ENCODE data around the gene THRB.

Gene THRB

DNA sequence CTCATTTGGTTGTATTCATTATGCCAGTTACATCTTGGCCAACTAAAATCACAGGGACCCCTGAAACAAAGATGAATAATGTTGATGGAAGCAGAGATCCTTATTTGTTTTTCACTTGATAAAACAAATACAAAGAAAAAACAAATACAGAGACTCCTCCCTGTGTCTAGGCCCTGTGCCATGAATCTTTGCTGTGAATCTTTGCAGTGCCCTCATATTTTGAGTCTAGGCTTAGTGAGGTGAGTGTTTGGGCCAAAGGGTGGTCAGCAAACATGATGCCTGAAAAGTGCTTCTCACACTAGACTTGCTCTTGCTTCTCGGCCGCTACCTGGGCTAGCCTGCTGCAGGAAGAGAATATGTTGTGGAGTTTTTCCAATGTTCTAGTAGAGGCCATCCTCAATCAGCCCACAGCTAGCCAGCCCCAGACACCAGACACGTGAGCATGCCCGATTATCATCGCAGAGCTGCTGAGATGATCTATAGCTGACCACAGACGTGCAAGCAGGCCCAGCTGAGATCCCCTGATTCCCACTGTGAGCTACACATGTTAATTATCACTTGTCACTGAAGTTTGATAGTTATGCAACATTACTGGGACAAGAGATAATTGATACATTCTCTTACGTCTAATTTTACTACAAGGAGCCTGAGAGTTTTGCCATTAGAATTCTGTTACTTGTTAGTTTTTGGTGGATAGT, 191.4 kb downstream of the THRB start:
- DNase-seq (ENCODE audit: low read depth): no peak
- no peak overlapping the region for H3K4me3 ChIP-seq (ENCODE audit: low read length)
- TF ChIP-seq, protein P1, sequence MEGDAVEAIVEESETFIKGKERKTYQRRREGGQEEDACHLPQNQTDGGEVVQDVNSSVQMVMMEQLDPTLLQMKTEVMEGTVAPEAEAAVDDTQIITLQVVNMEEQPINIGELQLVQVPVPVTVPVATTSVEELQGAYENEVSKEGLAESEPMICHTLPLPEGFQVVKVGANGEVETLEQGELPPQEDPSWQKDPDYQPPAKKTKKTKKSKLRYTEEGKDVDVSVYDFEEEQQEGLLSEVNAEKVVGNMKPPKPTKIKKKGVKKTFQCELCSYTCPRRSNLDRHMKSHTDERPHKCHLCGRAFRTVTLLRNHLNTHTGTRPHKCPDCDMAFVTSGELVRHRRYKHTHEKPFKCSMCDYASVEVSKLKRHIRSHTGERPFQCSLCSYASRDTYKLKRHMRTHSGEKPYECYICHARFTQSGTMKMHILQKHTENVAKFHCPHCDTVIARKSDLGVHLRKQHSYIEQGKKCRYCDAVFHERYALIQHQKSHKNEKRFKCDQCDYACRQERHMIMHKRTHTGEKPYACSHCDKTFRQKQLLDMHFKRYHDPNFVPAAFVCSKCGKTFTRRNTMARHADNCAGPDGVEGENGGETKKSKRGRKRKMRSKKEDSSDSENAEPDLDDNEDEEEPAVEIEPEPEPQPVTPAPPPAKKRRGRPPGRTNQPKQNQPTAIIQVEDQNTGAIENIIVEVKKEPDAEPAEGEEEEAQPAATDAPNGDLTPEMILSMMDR (IDR thresholded peaks at IDR 0.05; ENCODE audit: insufficient read depth, low read depth, low read length, missing control alignments): no peak

GRCh38 chr3:24302396-24302795, 192.3 kb downstream of the THRB start:
- DNase-seq (ENCODE audit: low read depth): no peak
- TF ChIP-seq, protein P1 (IDR thresholded peaks at IDR 0.05; ENCODE audit: insufficient read depth, low read depth, low read length, missing control alignments): no peak
- H3K4me3 ChIP-seq (ENCODE audit: low read length): no peak overlapping the region

GRCh38 chr3:24300949-24301348, 193.7 kb downstream of the THRB start:
- TF ChIP-seq, protein P1 (IDR thresholded peaks at IDR 0.05; ENCODE audit: insufficient read depth, low read depth, low read length, missing control alignments): no peak
- DNase-seq (ENCODE audit: low read depth): no peak

DNA sequence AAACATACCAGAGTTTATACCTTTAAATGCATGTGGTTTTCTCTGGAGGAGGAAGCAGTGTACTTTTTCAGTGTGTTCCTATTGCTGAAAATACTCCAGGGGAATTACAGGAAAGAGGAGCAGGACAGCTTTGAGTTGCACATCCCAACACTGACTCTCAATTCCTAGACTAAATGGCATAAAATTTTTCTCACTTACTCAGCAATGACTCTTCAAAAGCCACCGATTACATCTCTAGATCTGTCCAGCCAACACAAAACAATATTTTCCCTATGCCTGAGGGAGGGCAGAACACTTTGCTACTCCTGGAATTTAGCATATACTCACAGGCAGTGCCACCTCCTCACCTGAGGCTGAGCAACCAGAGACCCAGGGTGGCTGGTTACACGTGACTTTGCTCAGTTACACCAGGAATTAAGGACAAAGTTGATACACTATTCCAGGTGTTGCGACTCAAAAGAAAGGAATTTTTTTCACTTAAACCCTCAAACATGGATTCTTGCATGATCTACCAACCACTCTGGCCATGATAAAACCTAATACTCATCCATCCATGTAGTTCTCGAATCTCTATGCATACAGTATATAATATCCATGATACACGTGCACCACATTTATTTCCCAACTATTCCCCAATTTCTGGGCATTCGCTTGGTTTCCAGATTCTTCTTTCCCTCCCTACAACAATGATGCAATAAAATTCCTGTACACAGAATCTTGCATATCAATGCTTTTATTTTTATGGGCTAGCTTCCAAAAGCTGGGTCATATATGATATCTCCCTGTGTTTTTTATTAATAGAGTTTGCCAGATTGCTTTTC, 194.6 kb downstream of the THRB start:
- TF ChIP-seq, protein P1 (IDR thresholded peaks at IDR 0.05; ENCODE audit: insufficient read depth, low read depth, low read length, missing control alignments): no peak
- DNase-seq (ENCODE audit: low read depth): peak; percentile 79
- no peak overlapping the region for H3K4me3 ChIP-seq (ENCODE audit: low read length)

More at GRCh38 chr3:24300949-24301348, 193.7 kb downstream of the THRB start:
- H3K4me3 ChIP-seq (ENCODE audit: low read length): no peak overlapping the region

DNA sequence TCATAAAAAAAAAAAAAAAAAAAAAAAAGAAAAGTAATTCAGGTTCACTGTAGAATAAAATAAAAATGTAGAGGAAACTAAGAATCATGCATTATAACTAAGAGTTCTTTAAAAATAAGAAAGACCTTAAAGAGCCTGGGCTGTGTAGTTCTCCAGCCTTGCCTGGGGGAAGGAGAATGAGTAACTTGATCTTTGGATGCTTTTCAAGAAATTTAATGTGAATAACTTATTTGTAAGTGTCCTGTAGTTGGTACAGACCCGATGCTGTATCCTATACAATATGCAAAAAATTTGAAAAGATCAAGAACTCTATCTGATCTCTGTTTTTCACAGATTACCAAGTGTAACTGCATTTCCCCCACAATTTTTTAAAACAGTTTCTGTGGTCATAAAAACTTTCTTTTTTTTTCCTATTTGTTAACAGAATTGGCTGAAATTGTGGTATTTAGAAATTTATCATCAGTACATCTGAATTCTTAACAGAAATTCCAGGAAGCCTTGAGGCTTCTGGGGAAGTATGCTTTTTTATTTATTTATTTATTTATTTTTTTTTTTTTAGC, 195.3 kb downstream of the THRB start:
- TF ChIP-seq, protein P1 (IDR thresholded peaks at IDR 0.05; ENCODE audit: insufficient read depth, low read depth, low read length, missing control alignments): no peak
- peak; percentile 33 for DNase-seq (ENCODE audit: low read depth)
- no peak overlapping the region for H3K4me3 ChIP-seq (ENCODE audit: low read length)

- DNase-seq (ENCODE audit: low read depth): no peak
- TF ChIP-seq, protein P1 (IDR thresholded peaks at IDR 0.05; ENCODE audit: insufficient read depth, low read depth, low read length, missing control alignments): no peak
- no peak overlapping the region for H3K4me3 ChIP-seq (ENCODE audit: low read length)
Observed at GRCh38 chr3:24296441-24297205, 198.0 kb downstream of the THRB start.
